D721Med (cell line): ENCODE measurements around the gene BASP1.

Source experiments
- DNase-seq: peaks from one replicate; pipeline ENCODE4 v3.0.0; 2011; ENCODE audit warnings: low spot score; ENCODE audit not compliant: insufficient read length
- FAIRE-seq: peaks from 2 replicates; lab custom pipeline; 2011; peaks lifted over from hg19 to GRCh38; lab: Jason Lieb, UNC
- CTCF ChIP-seq: IDR thresholded peaks from 2 replicates; pipeline ENCODE4 v1.5.1; 2012; ENCODE audit warnings: mild to moderate bottlenecking, control low read depth; ENCODE audit not compliant: insufficient read depth; ENCODE audit errors: missing control alignments

BASP1 gene

GRCh38 chr5:17206021-17206420, 11.4 kb upstream of the BASP1 start:
- DNase-seq = no peak
- no peak for FAIRE-seq
- TF ChIP-seq CTCF = no peak

DNA sequence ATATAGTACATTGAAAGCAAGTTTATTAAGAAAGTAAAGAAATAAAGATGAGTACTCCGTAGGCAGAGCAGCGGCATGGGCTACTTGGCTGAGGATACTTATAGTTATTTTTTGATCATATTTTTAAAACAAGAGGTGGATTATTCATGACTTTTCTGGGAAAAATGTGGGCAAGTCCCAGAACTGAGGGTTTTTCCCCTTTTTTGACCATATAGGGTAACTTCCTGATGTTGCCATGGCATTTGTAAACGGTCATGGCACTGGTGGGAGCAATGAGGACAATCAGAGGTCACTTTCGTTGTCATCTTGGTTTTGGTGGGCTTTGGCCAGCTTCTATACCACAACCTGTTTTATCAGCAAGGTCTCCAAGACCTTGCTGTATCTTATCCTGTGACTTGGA, 5.2 kb upstream of the BASP1 start:
- DNase-seq (no peak), FAIRE-seq (no peak)
- TF ChIP-seq CTCF = no peak

- DNase-seq (no peak), FAIRE-seq (no peak)
- TF ChIP-seq CTCF = no peak
Measured at GRCh38 chr5:17212996-17213395, 4.4 kb upstream of the BASP1 start.

DNA sequence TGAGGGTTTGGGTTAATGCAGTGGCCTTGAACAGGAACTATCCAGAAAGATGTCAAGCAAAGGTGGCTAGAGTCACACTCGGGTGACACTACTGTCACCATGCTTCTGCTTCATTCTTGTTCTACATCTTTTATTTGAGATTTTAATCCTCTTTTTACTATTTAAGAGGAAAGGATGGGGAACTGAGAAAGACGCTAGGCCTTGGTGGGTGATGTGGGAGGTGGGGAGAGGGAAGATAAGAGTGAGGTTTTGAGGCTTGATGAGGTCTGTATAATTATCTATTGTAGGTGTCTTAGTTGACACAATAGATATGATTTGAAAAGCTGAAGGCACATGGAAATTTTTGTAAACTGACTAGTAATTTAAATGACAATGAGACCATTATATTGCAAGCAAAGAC, 3.5 kb upstream of the BASP1 start:
- no peak for TF ChIP-seq CTCF
- DNase-seq = no peak
- no peak for FAIRE-seq

- TF ChIP-seq CTCF = no peak
- DNase-seq = no peak
- FAIRE-seq = no peak
Measured at GRCh38 chr5:17214893-17215292, 2.5 kb upstream of the BASP1 start.

- FAIRE-seq = no peak
- TF ChIP-seq CTCF = no peak
Measured at GRCh38 chr5:17215361-17215760, 2.1 kb upstream of the BASP1 start.

DNA sequence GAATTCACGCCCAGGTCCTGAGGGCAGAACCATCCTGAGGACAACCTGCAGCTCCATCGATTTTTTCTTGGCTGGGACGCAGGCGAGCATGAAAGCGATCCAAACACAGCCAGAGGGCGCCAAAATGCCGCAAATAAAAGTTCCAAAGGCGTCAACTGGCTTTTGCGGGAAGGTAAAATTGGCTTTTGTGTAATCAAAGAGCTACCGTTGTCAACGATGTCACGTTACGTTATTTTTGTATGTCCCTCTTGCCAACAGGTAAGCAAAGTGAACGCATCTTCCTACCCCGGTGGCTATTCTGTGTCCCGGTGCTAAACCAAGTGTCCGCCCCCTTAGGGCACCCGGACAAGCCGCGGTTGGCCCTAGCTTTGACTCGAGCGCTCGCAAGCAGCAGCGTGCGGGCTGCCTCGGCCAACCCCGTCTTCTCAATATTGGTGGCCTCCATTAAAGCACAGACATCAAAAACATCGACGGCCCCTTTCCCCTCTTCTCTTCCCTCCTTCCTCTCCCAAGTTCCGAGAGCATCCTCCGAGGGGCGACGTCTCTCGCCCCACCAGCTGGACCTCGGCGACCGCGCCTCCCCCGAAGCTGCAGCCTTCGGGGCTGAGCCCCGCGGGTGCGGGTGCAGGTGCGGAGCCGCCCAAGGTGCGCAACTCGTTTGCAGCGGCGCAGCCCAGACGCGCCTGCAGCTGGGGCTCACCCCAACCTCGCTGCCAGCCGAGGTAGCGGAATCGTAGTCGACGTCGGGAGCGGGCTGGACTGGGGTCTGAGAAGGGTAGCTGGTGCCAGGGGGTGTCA, 1.1 kb upstream of the BASP1 start:
- DNase-seq = peak; percentile 36
- FAIRE-seq = no peak
- TF ChIP-seq CTCF = peak; percentile 93

More at GRCh38 chr5:17215361-17215760, 2.1 kb upstream of the BASP1 start:
- no peak for DNase-seq
